Cardiac fibroblast (primary cell): ENCODE data around the gene OR2A2.

ENCODE experiments used
- DNase-seq, 2 donors: peaks; one replicate each; pipeline versions ENCODE4 v3.0.0 to v3.0.0-alpha.2; 2010; ENCODE audit warnings: low read depth in 2 of 2
- H3K4me3 ChIP-seq, 2 donors: replicated peaks in 1 of 2; 1 replicate in 1 of 2; 2 replicates in 1 of 2; pipeline ENCODE4 v1.5.1; 2011; ENCODE audit warnings: low read depth in 2 of 2, low read length in 2 of 2, mild to moderate bottlenecking in 2 of 2, moderate library complexity in 1 of 2
- CTCF ChIP-seq: IDR thresholded peaks from one replicate; pipeline ENCODE4 v1.5.1; 2011; ENCODE audit warnings: low read depth, mild to moderate bottlenecking, low read length, inconsistent platforms

Gene OR2A2

GRCh38 chr7:144109283-144109682 lies at the start of gene OR2A2:
OR2A2 (plus strand) TSS chr7:144109583; CDS start chr7:144109583, 0 bp downstream.
- no peak for TF ChIP-seq CTCF
- no peak within 1 kb of the TSS for H3K4me3 ChIP-seq
- no peak for DNase-seq

- no peak for DNase-seq
- peak; percentile 27 for TF ChIP-seq CTCF
- no peak overlapping the region for H3K4me3 ChIP-seq
Observed at GRCh38 chr7:144063710-144064109, 45.7 kb upstream of the OR2A2 start.

GRCh38 chr7:144069511-144069910 lies 39.9 kb upstream of the OR2A2 start, which contains the start of gene OR2A25:
OR2A25 (plus strand) TSS chr7:144069811; CDS start chr7:144074220, 4,409 bp downstream.
- DNase-seq = no peak
- no peak for TF ChIP-seq CTCF
- H3K4me3 ChIP-seq = no peak within 1 kb of the TSS

- no peak for DNase-seq
- H3K4me3 ChIP-seq = no peak overlapping the region
- TF ChIP-seq CTCF = no peak
Observed at GRCh38 chr7:144069953-144070352, 39.4 kb upstream of the OR2A2 start.

GRCh38 chr7:144074374-144074773 lies 35.0 kb upstream of the OR2A2 start:
- no peak for TF ChIP-seq CTCF
- no peak overlapping the region for H3K4me3 ChIP-seq
- DNase-seq = no peak

- no peak for TF ChIP-seq CTCF
- H3K4me3 ChIP-seq = no peak within 1 kb of the TSS
- DNase-seq = no peak
Observed at GRCh38 chr7:144085978-144086377, 23.4 kb upstream of the OR2A2 start, which contains the start of gene OR2A12. OR2A12 (plus strand) TSS chr7:144086278; CDS start chr7:144095108, 8,830 bp downstream.

GRCh38 chr7:144086730-144087129 lies 22.7 kb upstream of the OR2A2 start:
- no peak for TF ChIP-seq CTCF

More at GRCh38 chr7:144086730-144087129, 22.7 kb upstream of the OR2A2 start:
- H3K4me3 ChIP-seq = no peak overlapping the region
- no peak for DNase-seq
